ENCODE measurements around the gene DNPEP. TPM values are rescaled to one million over a fixed set of nuclear protein-coding genes. Genes with fewer than 3 reads are reported as not detected.
A peak's percentile ranks its signal among the peaks of the same experiment; 100 is the strongest.

Gene DNPEP
- total RNA-seq, 4 donors from 2014 or later, result 44.9 to 102 (median 61.6) TPM

GRCh38 chr2:219429958-219430606 lies 42.4 kb upstream of the DNPEP start:
- 80% methylated on average over 7 of the region's 7 CpGs for WGBS
- H3K4me1 ChIP-seq, result peaks cover 9 to 52% (median 44%) of the 10 kb centered on the region in 4 donors
- no peak overlapping the region for H3K4me3 ChIP-seq
- peak; percentile 39 to 94 for TF ChIP-seq POLR2AphosphoS5 (IDR thresholded peaks at IDR 0.05)
- no peak for TF ChIP-seq CTCF (IDR thresholded peaks at IDR 0.05)
- DNase-seq (ENCODE audit: extremely low spot score), result no peak
- H3K27me3 ChIP-seq, result peaks cover 0 to 8% (median 0%) of the 10 kb centered on the region in 4 donors
- intact Hi-C loops (cut with DNase I), result no loop called here
- H3K27ac ChIP-seq (replicated peaks in 1 of 4), result peak overlapping the region; percentile 94 to 99 (median 96)
- peaks cover 0 to 19% (median 16%) of the 10 kb centered on the region in 4 donors for H3K36me3 ChIP-seq
- no peaks in the 10 kb centered on the region for H3K9me3 ChIP-seq

- intact Hi-C loops (cut with DNase I), result no loop called here
- Histone ChIP-seq H3K4me3 (no peak overlapping the region), H3K9me3 (no peaks in the 10 kb centered on the region), H3K27me3 (no peaks in the 10 kb centered on the region), H3K4me1 (peaks cover 7 to 54% (median 49%) of the 10 kb centered on the region in 4 donors), H3K36me3 (peaks cover 0 to 34% (median 32%) of the 10 kb centered on the region in 4 donors), H3K27ac (replicated peaks in 1 of 4) (peak overlapping the region; percentile 94 to 99 (median 96))
- TF ChIP-seq EP300 (IDR thresholded peaks at IDR 0.05) (no peak), CTCF (IDR thresholded peaks at IDR 0.05) (no peak), POLR2AphosphoS5 (IDR thresholded peaks at IDR 0.05) (peak; percentile 65 to 85), POLR2A (IDR thresholded peaks at IDR 0.05; ENCODE audit: low read depth) (no peak)
- no peak for DNase-seq (ENCODE audit: extremely low spot score)
Measured at GRCh38 chr2:219428469-219428868, 40.8 kb upstream of the DNPEP start.

GRCh38 chr2:219426534-219427136 lies 38.9 kb upstream of the DNPEP start:
- Histone ChIP-seq H3K9me3 (no peaks in the 10 kb centered on the region), H3K27me3 (no peaks in the 10 kb centered on the region), H3K4me1 (peaks cover 7 to 55% (median 40%) of the 10 kb centered on the region in 4 donors), H3K36me3 (peaks cover 5 to 51% (median 48%) of the 10 kb centered on the region in 4 donors), H3K4me3 (no peak overlapping the region), H3K27ac (replicated peaks in 1 of 4) (peak overlapping the region; percentile 94 to 99 (median 96))
- intact Hi-C loops (cut with DNase I), result no loop called here
- DNase-seq (ENCODE audit: extremely low spot score), result no peak
- 73% methylated on average over 7 of the region's 7 CpGs for WGBS
- no peak for TF ChIP-seq EP300 (IDR thresholded peaks at IDR 0.05)
- peak; percentile 46 to 81 for TF ChIP-seq POLR2AphosphoS5 (IDR thresholded peaks at IDR 0.05)
- no peak for TF ChIP-seq POLR2A (IDR thresholded peaks at IDR 0.05; ENCODE audit: low read depth)
- TF ChIP-seq CTCF (IDR thresholded peaks at IDR 0.05), result no peak

GRCh38 chr2:219426068-219426443 lies 38.3 kb upstream of the DNPEP start:
- Histone ChIP-seq H3K4me1 (peaks cover 7 to 51% (median 38%) of the 10 kb centered on the region in 4 donors), H3K36me3 (peaks cover 11 to 57% (median 54%) of the 10 kb centered on the region in 4 donors), H3K9me3 (no peaks in the 10 kb centered on the region), H3K4me3 (no peak overlapping the region), H3K27me3 (no peaks in the 10 kb centered on the region), H3K27ac (replicated peaks in 1 of 4) (peak overlapping the region; percentile 94 to 99 (median 96))
- TF ChIP-seq EP300 (IDR thresholded peaks at IDR 0.05), result no peak
- TF ChIP-seq POLR2A (IDR thresholded peaks at IDR 0.05; ENCODE audit: low read depth), result no peak
- TF ChIP-seq POLR2AphosphoS5 (IDR thresholded peaks at IDR 0.05), result peak; percentile 88 to 95
- no peak for TF ChIP-seq CTCF (IDR thresholded peaks at IDR 0.05)
- WGBS, result 65% methylated on average over 6 of the region's 7 CpGs
- no peak for DNase-seq (ENCODE audit: extremely low spot score)
- intact Hi-C loops (cut with DNase I), result no loop called here

Data from esophagus muscularis mucosa (tissue), 4 donors.